Measurements from ENCODE around the gene NRXN3. TPM values are rescaled to one million over a fixed set of nuclear protein-coding genes. Genes with fewer than 3 reads are reported as not detected.

The NRXN3 gene
- total and polyA plus RNA-seq, 4 donors, result 0.07 to 1.2 (median 0.23) TPM

- Histone ChIP-seq H3K4me3 (ENCODE audit: low read depth in 1 of 3, low read length in 3 of 3) (no peak overlapping the region), H3K27me3 (ENCODE audit: control insufficient read depth in 4 of 4, insufficient read depth in 4 of 4, low read length in 3 of 4) (peaks cover 0 to 8% (median 3%) of the 10 kb centered on the region in 4 donors), H3K27ac (ENCODE audit: low read depth in 1 of 2, low read length in 2 of 2) (no peak overlapping the region), H3K4me1 (ENCODE audit: control insufficient read depth in 4 of 4, insufficient read depth in 4 of 4, low read length in 3 of 4) (no peaks in the 10 kb centered on the region), H3K36me3 (ENCODE audit: control insufficient read depth in 4 of 4, insufficient read depth in 3 of 4, low read depth in 1 of 4, low read length in 3 of 4) (no peaks in the 10 kb centered on the region), H3K9ac (ENCODE audit: low read depth in 1 of 2, low read length in 2 of 2) (no peak overlapping the region), H3K9me3 (ENCODE audit: control insufficient read depth in 4 of 4, low read length in 3 of 4) (no peaks in the 10 kb centered on the region)
- WGBS, result 25% methylated on average over 2 of the region's 2 CpGs
- TF ChIP-seq EGR1 (IDR thresholded peaks at IDR 0.05; ENCODE audit: low read depth in 2 of 2) (no peak), FOXA2 (IDR thresholded peaks at IDR 0.05) (no peak), CTCF (IDR thresholded peaks at IDR 0.05; ENCODE audit: low read depth, low read length, missing input control) (no peak), SP1 (IDR thresholded peaks at IDR 0.05) (no peak), TAF1 (conservative IDR thresholded peaks at IDR 0.05) (no peak), JUND (IDR thresholded peaks at IDR 0.05) (no peak), HNF4A (conservative IDR thresholded peaks at IDR 0.05) (no peak), REST (IDR thresholded peaks at IDR 0.05) (no peak), NR2F2 (IDR thresholded peaks at IDR 0.05) (no peak), FOXA1 (IDR thresholded peaks at IDR 0.05) (no peak), RAD21 (IDR thresholded peaks at IDR 0.05) (no peak), HNF4G (IDR thresholded peaks at IDR 0.05) (no peak), MAX (IDR thresholded peaks at IDR 0.05) (no peak), ATF3 (IDR thresholded peaks at IDR 0.05) (no peak), RXRA (IDR thresholded peaks at IDR 0.05) (no peak), GABPA (IDR thresholded peaks at IDR 0.05 in 1 of 2, conservative IDR thresholded peaks at IDR 0.05 in 1 of 2) (no peak), YY1 (IDR thresholded peaks at IDR 0.05) (no peak)
- TF ChIP-seq, protein P1, sequence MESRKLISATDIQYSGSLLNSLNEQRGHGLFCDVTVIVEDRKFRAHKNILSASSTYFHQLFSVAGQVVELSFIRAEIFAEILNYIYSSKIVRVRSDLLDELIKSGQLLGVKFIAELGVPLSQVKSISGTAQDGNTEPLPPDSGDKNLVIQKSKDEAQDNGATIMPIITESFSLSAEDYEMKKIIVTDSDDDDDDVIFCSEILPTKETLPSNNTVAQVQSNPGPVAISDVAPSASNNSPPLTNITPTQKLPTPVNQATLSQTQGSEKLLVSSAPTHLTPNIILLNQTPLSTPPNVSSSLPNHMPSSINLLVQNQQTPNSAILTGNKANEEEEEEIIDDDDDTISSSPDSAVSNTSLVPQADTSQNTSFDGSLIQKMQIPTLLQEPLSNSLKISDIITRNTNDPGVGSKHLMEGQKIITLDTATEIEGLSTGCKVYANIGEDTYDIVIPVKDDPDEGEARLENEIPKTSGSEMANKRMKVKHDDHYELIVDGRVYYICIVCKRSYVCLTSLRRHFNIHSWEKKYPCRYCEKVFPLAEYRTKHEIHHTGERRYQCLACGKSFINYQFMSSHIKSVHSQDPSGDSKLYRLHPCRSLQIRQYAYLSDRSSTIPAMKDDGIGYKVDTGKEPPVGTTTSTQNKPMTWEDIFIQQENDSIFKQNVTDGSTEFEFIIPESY (IDR thresholded peaks at IDR 0.05), result no peak
- no peak for DNase-seq (ENCODE audit: low spot score)
Measured at GRCh38 chr14:78933166-78933565, 763.0 kb downstream of the NRXN3 start.
